Activated CD8-positive, alpha-beta T cell treated with anti-CD3 and anti-CD28 coated beads, Interleukin-2, amount 10 ng/mL, durations not matched to agents 7 days and 5 days (primary cell): ENCODE results near the gene ZNF554. TPM values are rescaled to one million over a fixed set of nuclear protein-coding genes. Genes with fewer than 3 reads are reported as not detected.
"Not testable (repeated sequence)": the region's sequence is repeated elsewhere in the genome, so short reads cannot be mapped to it uniquely, and the experiment has no call there.

Experiments used
- ATAC-seq: fragments of 150-1000 bp; cut with Tn5 transposase; one replicate; pipeline ENCODE4 v1.10.0; 2021; ENCODE audit warnings: moderate library complexity
- CTCF ChIA-PET: fragments of 350-600 bp; sonication (Branson Sonifier 250); formaldehyde crosslinking; loops from one replicate; lab custom pipeline; 2021; ENCODE audit warnings: antibody characterized with exemption; lab: Charles Lee
- POLR2A ChIA-PET: fragments of 350-600 bp; sonication (Branson Sonifier 250); formaldehyde crosslinking; loops from one replicate; lab custom pipeline; 2021; ENCODE audit warnings: antibody characterized with exemption; lab: Charles Lee
- DNase-seq: peaks from one replicate; pipeline ENCODE4 v3.0.0-alpha.2; 2020
- H3K27ac Mint-ChIP-seq: one replicate; pipeline ENCODE4 v1.8.0; 2021; ENCODE audit warnings: mild to moderate bottlenecking, mixed read lengths
- H3K27me3 Mint-ChIP-seq: one replicate; pipeline ENCODE4 v1.8.0; 2021; ENCODE audit warnings: low read depth, mixed read lengths
- H3K36me3 Mint-ChIP-seq: one replicate; pipeline ENCODE4 v1.8.0; 2021; ENCODE audit warnings: low read depth, mixed read lengths
- H3K4me1 Mint-ChIP-seq: one replicate; pipeline ENCODE4 v1.8.0; 2021; ENCODE audit warnings: low read depth, mixed read lengths
- H3K4me3 Mint-ChIP-seq: one replicate; pipeline ENCODE4 v1.8.0; 2021; ENCODE audit warnings: mild to moderate bottlenecking, mixed read lengths
- H3K9me3 Mint-ChIP-seq: one replicate; pipeline ENCODE4 v1.8.0; 2022; ENCODE audit warnings: mixed read lengths; ENCODE audit not compliant: insufficient read depth
- total RNA-seq, 2 experiments: library from RNA; stranded (reverse); gene quantifications; one replicate each; pipeline ENCODE4 v1.2.3, GENCODE V29; 2021

Gene ZNF554
- total RNA-seq, 2 experiments from 2014 or later, result 2.1 to 2.5 TPM

- DNase-seq, result no peak
- Mint-ChIP-seq H3K36me3 (no peaks in the 10 kb centered on the region), H3K9me3 (peaks cover 4% of the 10 kb centered on the region), H3K4me3 (no peak within 1 kb of the TSS), H3K27ac (no peak within 1 kb of the TSS), H3K4me1 (peaks cover 2% of the 10 kb centered on the region), H3K27me3 (peaks cover 3% of the 10 kb centered on the region)
- POLR2A ChIA-PET, result no interaction called here
- CTCF ChIA-PET, result interaction anchor here (0.8 to 1.4 kb wide), 3 partner anchors 20 to 219 kb away, joined by 3 to 5 read pairs (median 3); no protein-coding TSS in a partner anchor
- no peak for ATAC-seq
Measured at GRCh38 chr19:2867025-2867991, 47.6 kb downstream of the ZNF554 start, which contains the start of gene ZNF556. Gene ZNF556, plus strand, starts transcription at chr19:2867335. Its CDS starts 87 bp downstream, at chr19:2867422.

- H3K27ac Mint-ChIP-seq, result no peak overlapping the region
- ATAC-seq (no peak), DNase-seq (no peak)
- CTCF ChIA-PET, result interaction anchor here (1.1 to 1.3 kb wide), 2 partner anchors 18 to 50 kb away, joined by 3 read pairs; partner anchors contain the start of gene ZNF554
- no peaks in the 10 kb centered on the region for H3K36me3 Mint-ChIP-seq
- POLR2A ChIA-PET, result no interaction called here
- H3K27me3 Mint-ChIP-seq, result peaks cover 3% of the 10 kb centered on the region
- H3K9me3 Mint-ChIP-seq, result peaks cover 4% of the 10 kb centered on the region
- peaks cover 2% of the 10 kb centered on the region for H3K4me1 Mint-ChIP-seq
- H3K4me3 Mint-ChIP-seq, result no peak overlapping the region
Measured at GRCh38 chr19:2869618-2870017, 50.0 kb downstream of the ZNF554 start.

- H3K4me1 Mint-ChIP-seq, H3K9me3 Mint-ChIP-seq, H3K36me3 Mint-ChIP-seq, ATAC-seq, POLR2A ChIA-PET, H3K27me3 Mint-ChIP-seq, H3K27ac Mint-ChIP-seq, H3K4me3 Mint-ChIP-seq: not testable (repeated sequence)
- peak; percentile 27 for DNase-seq
- CTCF ChIA-PET, result interaction anchor here (1.7 kb wide), 1 partner anchor 224 kb away, joined by 7 read pairs; no protein-coding TSS in a partner anchor
Measured at GRCh38 chr19:2872175-2872574, 52.5 kb downstream of the ZNF554 start.

GRCh38 chr19:2877398-2878331 lies 58.0 kb downstream of the ZNF554 start:
- Mint-ChIP-seq H3K27ac (no peak overlapping the region), H3K36me3 (peaks cover 7% of the 10 kb centered on the region), H3K4me3 (no peak overlapping the region), H3K4me1 (no peaks in the 10 kb centered on the region), H3K27me3 (no peaks in the 10 kb centered on the region), H3K9me3 (peaks cover 8% of the 10 kb centered on the region)
- ChIA-PET CTCF (interaction anchor here (1.2 kb wide), 1 partner anchor 10 kb away, joined by 3 read pairs; no protein-coding TSS in a partner anchor), POLR2A (no interaction called here)
- DNase-seq (no peak), ATAC-seq (no peak)

- no peaks in the 10 kb centered on the region for H3K27me3 Mint-ChIP-seq
- POLR2A ChIA-PET, result no interaction called here
- no peak overlapping the region for H3K4me3 Mint-ChIP-seq
- CTCF ChIA-PET, result no interaction called here
- no peaks in the 10 kb centered on the region for H3K36me3 Mint-ChIP-seq
- DNase-seq (no peak), ATAC-seq (no peak)
- no peaks in the 10 kb centered on the region for H3K9me3 Mint-ChIP-seq
- H3K4me1 Mint-ChIP-seq, result peaks cover 5% of the 10 kb centered on the region
- no peak overlapping the region for H3K27ac Mint-ChIP-seq
Measured at GRCh38 chr19:2883686-2884439, 64.2 kb downstream of the ZNF554 start.

- H3K4me3 Mint-ChIP-seq, result no peak overlapping the region
Measured at GRCh38 chr19:2885736-2886135, 66.1 kb downstream of the ZNF554 start.

More at GRCh38 chr19:2885736-2886135, 66.1 kb downstream of the ZNF554 start:
- no peak for ATAC-seq
- ChIA-PET POLR2A (no interaction called here), CTCF (interaction anchor here (1.4 to 1.8 kb wide), 2 partner anchors 38 to 65 kb away, joined by 3 to 5 read pairs; no protein-coding TSS in a partner anchor)
- Mint-ChIP-seq H3K27ac (no peak overlapping the region), H3K27me3 (no peaks in the 10 kb centered on the region), H3K36me3 (no peaks in the 10 kb centered on the region), H3K9me3 (no peaks in the 10 kb centered on the region), H3K4me1 (peaks cover 5% of the 10 kb centered on the region)
- DNase-seq, result no peak

Other genes starting within 250 kb of the ZNF554 start
- gene GNG7, start 117.2 kb upstream of the ZNF554 start, total RNA-seq, result under 1 TPM; 0.08 to 0.13 TPM
- not detected for gene DIRAS1, start 98.5 kb upstream of the ZNF554 start, total RNA-seq
- gene SLC39A3, start 79.9 kb upstream of the ZNF554 start, total RNA-seq, result 10 to 100 TPM; 28.1 to 38.2 TPM
- 10 to 100 TPM; 51.0 to 51.1 TPM for gene SGTA, start 36.6 kb upstream of the ZNF554 start, total RNA-seq
- 100 to 1,000 TPM; 106 to 121 TPM for gene THOP1, start 34.4 kb upstream of the ZNF554 start, total RNA-seq
- 1 to 10 TPM; 1.9 to 2.6 TPM for gene ZNF555, start 21.6 kb downstream of the ZNF554 start, total RNA-seq
- gene ZNF556, start 47.5 kb downstream of the ZNF554 start, total RNA-seq, result not detected
- 1 to 10 TPM; 4.0 to 4.5 TPM for gene ZNF57, start 81.1 kb downstream of the ZNF554 start, total RNA-seq
- 1 to 10 TPM; 3.7 to 4.3 TPM for gene ZNF77, start 125.1 kb downstream of the ZNF554 start, total RNA-seq
- 1 to 10 TPM; 2.0 to 2.7 TPM for gene TLE6, start 157.7 kb downstream of the ZNF554 start, total RNA-seq
- under 1 TPM; 0.24 to 0.57 TPM for gene TLE2, start 209.4 kb downstream of the ZNF554 start, total RNA-seq
- 100 to 1,000 TPM; 635 to 655 TPM for gene TLE5, start 242.6 kb downstream of the ZNF554 start, total RNA-seq